Middle frontal gyrus (tissue), 1 donor: ENCODE measurements around the gene NSRP1.
"Not testable (repeated sequence)": the region's sequence is repeated elsewhere in the genome, so short reads cannot be mapped to it uniquely, and the experiment has no call there.

Source experiments
- DNase-seq: peaks from one replicate; pipeline ENCODE4 v3.0.0-alpha.2; 2015; ENCODE audit warnings: low spot score; ENCODE audit errors: extremely low spot score

Gene NSRP1

DNA sequence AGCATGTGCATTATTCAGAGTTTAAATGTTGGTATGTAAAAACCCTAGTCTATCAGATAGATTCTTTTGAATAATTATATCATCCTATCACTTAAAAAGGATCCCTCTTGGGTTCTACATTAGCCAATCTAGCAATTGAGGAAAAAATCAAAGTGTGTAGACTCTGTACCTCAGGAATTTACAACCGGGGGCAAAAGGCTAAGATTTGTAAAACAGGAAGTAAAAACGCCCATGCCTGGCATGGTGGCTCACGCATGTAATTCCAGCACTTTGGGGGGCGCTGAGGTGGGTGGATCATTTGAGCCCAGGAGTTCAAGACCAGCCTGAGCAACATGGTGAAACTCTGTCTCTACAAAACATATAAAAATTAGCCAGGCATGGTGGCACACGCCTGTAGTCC is 60.2 kb downstream of the NSRP1 start:
- DNase-seq: no peak

DNA sequence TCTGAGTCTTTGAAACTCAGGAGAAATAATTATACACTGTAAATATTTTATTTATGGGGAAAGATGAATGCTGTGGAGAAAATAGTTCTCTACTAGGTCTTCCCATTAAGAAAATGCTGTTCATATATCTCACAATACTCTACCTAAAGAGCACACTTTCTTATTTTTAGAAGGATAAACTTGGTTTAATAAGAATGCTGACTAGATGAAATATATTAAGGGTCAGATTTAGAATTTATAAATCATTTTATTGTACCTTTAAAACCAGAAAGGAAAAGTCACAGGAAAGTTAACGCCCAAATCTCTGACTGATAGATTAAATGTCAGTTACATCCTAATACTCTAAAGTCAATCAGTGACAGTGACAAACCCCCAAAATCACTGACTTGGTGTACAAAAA is 70.1 kb downstream of the NSRP1 start:
- DNase-seq: no peak

DNA sequence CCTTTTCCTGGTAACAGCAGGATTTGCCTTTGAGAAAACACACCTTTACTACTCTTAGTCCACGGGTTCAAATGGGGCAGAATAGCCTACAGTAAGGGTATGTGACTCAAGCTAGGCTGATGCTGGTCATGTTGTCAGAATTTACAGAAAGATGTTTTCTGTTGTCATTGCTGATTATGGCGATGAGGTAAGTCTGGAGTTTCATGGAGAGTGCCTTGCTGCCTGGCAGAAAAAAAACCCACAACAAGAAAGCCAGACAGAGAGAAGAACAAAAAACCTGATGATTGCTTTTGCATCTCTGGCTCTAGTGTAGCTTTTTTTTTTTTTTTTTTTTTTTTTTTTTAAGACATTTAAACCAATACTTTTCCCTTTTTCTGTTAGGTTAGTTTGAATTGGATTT is 71.0 kb downstream of the NSRP1 start:
- no peak for DNase-seq

DNA sequence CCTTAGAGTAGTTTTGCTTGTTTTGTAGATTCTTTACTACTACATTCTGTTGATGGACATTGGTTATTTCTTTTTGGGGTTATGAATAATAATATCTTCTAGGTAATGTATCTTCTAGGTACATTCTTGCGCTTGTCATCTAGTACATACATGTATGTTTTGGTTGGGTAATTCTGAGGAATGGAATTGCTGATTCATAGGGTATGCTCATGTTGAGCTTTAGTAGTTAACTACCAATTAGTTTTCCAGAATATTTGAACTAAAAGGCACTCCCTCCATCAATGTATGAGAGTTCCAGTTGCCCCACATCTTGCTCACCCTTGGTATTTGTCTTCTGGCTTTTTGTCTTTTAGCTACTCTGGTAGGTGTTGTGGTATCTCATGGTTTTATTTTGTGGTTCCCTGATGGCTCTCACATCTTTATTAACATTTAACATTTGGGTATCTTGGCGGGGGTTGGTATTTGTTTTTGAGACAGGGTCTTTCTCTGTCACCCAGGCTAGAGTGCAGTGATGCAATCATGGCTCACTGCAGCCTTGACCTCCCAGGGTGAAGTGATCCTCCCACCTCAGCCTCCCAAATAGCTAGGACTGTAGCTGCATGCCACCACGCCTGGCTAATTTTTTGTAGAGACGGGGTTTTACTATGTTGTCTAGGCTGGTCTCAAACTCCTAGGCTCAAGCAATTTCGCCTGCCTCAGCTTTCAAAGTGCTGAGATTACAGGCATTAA is 71.8 kb downstream of the NSRP1 start:
- DNase-seq: no peak

DNA sequence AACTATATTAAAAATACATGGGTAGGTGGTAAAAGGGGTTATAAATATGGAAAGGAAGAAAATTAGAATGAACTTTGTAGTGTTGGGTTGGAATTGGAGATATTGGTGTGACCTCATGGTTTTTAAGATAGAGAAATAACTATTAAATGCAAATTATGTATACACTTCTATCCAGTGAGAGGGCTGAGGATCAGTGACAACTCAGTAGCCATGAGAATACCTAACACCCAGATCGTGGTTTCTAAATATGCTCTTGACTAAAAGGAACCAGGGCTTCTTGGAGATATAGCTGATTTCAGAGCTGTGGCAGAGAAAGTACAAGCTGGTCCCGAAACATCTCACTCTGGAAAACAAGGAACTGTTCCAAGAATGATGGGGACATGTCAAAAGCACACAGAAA is 74.5 kb downstream of the NSRP1 start:
- DNase-seq: no peak

DNA sequence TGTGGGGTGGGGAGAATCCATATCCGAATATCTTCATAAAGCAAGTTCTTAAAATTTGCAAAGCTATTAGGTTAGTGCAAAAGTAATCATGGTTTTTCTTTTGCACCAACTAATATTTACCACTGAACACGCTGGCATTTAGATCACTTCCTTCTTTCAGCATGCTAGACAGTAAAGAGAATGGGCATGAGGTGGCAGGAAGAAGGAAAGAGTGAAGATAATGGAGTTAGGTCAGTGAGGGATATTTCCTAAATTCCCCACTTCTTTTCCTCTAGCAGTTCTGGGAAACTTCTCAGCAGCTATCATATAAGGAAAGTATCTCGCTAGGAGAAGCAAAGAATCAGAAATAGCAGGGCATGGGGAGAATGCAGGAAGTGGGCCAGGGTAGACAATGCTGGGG is 79.9 kb downstream of the NSRP1 start:
- no peak for DNase-seq

DNA sequence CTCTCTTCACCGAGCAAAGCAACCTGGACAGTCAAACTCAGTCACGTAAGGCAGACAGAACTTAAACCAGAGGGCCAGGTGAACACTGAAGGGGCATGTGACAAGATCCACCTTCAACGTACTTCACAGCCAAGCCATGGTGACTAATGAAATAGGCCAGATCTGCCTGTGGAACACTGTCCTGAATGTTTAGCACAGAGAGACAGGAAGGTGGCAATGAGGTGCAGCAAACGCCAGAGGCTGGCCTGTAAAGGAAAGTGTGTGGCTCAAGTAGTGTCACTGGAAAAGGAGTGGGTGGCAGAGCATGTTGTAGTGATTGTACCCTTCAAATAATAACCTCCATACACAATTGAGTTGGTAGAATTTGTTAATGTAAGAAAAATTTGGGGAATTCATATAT is 80.8 kb downstream of the NSRP1 start:
- DNase-seq: no peak

DNA sequence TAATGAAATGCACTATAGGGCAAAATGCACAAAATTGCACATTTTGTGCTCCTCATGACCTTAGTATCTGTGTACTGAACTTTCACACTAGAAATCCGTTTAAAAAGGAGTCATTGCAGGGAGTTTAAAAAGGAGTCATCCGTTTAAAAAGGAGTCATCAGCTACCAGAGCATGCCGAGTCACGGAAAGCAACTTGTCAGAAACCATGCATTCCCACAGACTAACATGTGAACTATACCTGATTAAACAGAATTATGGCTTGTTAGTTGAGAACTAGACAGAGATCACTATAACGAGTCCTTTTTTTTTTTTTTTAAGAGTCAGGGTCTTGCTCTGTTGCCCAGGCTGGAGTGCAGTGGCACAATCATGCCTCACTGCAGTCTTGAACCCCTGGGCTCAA is 83.0 kb downstream of the NSRP1 start:
- no peak for DNase-seq

DNA sequence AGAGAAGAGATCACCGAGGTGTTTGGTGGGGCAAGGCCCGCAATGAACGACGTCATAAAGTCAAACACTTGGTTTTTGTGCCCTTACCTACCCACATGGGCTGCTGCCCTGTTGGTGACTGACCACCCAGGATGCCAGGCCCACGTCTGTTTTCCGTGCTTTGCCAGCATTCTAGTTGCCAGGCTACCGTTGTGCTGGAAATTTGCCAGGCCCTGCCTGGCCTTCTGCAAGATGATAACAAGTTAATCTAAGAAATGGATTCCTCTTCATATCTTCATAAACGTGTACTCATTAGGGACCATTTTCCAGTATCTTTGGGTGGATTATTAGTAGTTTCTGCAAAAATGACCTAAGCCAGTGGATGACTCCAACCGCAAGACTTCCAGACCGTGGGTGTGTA is 83.5 kb downstream of the NSRP1 start:
- DNase-seq: no peak

DNA sequence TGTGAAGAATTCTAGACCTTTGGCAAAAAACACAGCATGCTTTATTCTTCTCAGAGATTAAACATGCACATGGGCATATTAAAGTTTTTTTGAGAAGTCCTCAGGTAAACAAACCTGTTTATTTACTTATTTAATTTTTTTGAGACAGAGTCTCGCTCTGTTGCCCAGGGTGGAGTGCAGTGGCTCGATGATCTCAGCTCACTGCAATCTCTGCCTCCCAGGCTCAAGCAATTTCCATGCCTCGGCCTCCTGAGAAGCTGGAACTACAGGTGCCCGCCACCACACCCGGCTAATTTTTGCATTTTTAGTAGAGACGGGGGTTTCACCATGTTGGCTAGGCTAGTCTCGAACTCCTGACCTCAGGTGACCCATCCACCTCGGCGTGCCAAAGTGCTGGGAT is 84.0 kb downstream of the NSRP1 start:
- DNase-seq: not testable (repeated sequence)

DNA sequence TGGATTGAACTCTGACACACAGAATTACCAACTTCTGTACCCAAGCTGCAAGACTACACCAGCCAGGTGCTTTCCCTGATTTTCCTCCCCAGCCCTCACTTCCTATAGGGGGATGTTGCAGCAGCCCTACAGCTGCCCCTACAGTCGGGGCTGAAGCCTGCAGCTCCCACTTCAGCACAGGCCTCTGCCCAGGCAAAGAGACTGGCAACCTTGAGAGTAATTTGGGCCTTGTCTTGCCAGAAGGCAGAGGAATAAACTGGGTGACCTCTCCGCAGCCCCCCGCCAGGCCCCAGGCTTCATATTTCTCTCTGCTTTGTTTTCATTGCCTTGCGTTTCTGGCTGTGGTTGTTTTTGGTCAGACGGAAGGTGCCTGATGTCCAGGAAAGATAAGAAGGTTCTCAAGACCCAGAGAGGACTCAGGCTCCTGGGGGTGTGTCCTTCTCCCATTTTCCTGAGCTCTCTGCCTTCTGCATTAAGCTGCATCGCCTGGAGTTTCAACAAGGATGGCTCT is 86.9 kb downstream of the NSRP1 start:
- no peak for DNase-seq

DNA sequence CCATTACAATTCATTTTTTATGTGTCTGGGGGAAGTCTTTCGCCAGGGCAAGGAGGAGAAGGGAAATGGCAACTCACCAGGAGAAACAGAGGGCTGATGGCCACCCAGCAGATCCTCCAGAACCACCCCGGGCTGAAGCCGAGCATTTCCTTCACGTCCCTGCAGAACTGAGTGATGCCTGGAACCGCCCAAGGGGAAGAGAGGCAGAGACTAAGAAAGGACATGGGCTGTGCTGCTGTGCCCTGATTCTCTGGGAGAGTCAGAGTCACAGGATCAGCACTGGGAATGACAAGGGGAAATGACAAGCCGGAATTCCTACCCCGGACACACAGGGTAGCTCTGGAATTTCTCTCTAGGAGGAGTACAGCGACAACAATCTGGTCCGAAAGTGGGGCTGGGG is 91.0 kb downstream of the NSRP1 start:
- DNase-seq: no peak

DNA sequence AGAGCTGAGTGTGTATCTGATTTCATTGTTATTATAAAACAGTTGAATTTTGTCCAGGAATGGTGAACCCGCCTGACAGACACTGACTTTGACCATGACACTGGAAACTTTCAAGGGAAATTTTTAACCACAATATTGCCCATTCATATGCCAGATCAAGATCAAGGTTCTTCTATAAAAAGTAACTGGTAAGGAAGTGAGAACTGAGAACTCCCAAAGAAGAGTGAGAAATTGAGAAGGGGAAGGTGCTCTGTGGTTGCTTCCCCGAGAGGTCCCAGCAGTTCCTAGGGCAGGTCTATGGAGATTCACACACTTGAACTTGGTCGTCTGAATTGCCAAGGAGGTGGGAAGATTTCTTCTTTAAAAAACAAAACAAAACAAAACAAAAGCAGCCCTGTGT is 91.6 kb downstream of the NSRP1 start:
- no peak for DNase-seq

DNA sequence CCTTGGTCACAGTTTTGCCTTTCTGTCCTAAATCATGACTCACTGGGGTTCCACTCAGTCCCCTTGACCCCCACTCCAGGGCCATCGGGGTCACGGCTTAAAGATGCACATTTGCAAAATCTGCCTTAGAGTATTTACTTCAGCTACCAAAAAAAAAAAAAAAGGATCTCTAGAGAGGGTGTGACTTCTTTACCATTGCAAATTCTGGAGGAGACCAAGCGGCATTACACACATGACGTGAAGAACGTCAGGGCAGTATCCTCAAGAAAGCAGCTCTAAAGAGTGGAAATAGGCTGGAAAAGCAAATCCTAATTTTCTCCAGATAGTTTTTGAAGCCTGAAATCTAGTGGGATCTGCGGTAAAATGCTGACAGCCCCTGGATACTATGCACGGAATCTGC is 93.3 kb downstream of the NSRP1 start:
- no peak for DNase-seq

DNA sequence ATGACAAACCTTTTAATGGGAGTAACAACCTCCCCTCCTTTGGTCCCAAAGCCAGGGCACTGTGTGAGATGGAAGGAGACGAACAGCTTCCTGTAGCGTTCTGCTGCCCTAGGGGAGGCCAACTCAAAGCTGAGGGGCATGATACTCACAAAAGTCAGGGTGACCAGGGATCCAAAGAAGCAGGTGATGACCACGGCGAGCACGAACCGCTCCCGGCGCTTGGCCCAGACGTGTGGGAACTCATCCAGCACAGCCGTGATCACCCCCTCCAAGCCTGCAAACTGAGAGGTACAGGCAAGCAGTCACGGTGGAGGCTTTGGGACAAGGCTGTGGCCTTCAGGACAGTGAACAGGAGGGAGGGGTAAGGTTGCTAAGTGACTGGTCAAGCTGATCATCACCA is 93.8 kb downstream of the NSRP1 start:
- no peak for DNase-seq

DNA sequence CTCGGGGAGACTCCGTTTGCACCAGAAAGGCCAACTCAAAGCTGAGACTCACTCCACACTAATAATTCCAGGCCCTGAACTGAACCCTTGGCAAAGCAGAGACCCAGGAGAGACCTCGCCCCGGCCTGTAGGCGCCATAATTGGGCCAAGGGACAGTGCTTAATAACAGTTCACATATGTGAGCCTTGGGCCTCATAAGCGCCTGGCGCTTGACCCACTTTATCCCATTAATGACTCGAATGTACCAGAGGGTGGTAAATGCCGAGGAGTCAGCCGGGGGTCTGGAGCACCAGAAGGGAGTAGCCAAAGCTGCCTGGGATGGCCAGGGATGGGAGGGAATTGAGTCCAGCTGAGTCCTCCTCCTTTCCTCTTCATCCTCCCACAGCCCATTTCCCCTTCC is 94.3 kb downstream of the NSRP1 start:
- no peak for DNase-seq

DNA sequence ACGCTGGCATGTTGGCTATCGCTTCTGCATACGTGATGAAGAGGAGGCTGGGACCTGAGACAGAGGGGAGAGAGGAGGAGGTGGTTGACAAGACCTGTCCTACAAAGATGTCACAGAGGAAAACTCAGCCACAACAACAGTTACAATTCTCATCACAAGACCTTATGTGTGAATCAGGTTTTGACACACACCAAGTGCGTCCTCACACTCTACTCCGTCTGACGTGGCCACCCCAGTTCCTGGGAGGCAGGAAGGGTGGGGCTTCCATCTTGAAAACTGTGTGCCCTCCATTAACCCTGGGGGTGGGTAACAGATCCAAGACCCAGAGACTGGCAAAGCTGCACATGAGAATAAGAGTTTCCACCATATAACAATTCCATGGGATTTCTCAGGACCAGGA is 94.8 kb downstream of the NSRP1 start:
- DNase-seq: no peak

DNA sequence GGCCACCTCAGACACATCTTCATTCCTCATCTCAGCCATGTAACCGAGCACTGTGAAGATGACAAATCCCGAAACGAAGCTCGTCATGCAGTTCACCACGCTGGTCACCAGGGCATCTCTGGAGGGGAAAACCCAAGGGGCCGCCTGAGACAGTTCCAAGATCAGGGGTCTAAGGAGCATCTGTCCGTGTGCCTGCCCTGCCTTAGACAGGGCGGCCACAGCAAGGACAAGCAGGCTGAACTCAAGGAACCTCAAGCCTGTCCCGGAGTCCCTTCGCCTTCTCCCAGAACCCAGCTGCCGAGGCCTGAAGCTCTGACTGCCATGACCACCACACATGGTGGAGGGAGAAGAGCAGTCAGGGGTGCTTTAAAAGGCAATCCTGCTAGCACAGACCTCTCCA is 96.1 kb downstream of the NSRP1 start:
- DNase-seq: no peak

DNA sequence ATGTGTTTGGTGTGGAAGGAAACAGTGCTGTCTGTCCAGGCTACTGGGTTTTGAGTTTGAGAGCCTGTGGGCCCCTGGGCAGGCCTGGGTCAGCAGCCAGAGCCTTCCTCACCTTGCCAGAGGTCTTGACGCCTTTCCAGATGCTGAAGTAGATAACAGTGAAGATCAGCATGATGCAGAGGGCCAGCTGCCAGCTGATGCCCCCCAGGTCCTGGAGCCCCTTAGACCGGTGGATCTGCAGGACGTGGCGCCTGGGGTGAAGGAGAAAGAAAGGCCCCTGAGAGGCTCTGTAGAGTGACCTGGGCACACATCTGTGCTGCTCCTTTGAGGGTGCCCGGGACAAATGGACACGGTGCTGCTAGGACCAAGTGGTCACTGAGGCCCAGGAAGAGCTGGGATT is 100.4 kb downstream of the NSRP1 start:
- no peak for DNase-seq

DNA sequence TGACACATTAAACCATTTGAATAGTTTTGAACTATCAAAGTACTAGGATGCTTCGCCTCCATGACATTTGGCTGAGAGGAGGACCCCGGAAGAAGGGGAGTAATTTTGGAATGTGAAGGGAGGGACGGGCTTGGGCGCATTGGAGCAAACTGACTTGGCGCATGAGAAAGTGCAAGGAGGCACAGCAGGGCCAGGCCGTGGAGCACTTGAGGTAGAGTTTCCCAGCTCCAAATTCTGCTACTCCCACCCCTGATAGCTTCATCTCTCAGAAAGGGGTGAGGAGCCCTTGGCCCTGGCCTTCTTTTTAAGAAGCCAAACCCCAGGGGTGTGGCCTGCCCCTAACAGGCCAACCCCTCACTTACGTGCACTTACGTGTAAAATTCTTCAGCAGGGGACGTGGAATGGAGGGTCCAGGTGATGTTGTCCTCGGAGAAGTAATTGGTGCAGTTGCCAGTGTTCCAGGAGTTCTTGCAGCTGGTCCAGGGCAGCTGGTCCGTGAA is 101.2 kb downstream of the NSRP1 start:
- no peak for DNase-seq

DNA sequence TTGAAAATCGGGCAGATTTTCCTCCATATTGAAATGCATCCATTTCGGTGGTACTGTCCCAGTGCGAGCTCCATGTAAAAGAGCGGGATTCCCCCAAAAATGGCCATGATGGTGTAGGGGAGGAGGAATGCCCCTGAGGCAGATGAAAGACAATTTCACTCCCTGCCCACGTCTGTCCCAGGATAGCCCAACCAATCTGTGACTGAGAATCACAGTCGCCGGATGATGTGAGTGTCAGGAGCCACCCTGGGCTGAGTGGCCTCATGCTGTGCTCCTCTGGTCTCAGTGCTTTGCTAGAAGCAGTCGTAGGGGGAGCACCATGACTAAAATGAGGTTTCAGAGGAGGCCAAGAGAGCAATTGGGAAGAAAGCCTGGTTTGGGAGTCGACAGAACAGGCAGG is 102.2 kb downstream of the NSRP1 start:
- DNase-seq: no peak

DNA sequence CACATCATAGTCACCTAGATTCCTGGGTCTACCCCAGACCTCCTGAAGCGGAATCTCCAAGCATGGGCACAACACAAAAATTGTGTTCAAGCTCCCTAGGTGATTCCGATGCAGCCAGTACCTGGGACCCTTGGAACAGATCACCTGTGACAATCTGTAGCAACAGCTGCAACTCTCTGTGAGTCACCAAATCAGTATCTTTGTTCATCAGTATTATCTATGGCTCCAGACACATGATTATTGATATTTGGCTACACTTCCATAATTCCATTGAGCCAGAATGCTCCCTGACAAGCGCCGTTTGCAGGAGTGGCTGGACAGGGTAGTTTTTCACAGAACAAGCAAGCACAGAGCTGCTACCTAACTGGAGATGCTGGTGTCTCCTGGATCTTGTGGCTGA is 102.7 kb downstream of the NSRP1 start:
- no peak for DNase-seq

DNA sequence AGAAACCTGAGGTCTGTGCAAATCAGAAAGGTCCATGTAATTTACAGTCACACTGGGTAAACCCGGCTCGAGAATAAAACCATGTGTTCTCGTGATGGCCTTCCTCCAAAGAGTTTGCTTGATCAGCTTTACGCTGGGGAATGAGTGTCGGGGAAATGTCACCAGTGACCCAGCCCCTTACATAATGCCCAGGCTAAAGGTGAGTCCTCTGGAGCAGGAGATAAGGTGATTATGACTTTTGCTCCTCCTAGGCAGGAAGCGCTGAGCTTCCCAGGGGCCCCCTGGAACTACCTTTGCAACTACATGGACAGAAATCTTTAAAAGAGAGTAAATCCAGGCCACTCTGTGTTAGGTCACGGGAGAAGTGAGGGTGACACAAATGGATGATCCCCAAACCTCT is 103.2 kb downstream of the NSRP1 start:
- DNase-seq: no peak

DNA sequence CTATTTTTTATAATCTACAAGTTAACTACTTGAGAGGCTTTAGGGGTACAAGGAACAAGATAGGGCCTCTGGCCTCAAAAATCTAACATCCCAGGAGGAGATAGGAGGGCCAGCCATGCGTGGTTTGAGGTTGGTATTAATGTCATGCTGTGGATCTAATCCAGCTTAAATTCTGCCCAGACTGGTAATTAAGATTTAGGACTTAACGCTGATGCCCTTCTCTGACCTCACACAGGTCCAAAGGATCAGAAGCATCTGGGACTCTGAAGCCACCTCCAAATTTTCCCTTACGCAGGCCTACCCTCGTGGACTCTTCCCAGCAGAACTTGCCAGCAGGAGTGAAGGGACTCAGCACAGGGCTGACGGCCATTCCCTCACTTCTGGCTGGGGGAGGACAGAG is 103.8 kb downstream of the NSRP1 start:
- DNase-seq: no peak
